ENCODE results near the gene FAM217B. TPM values are rescaled to one million over a fixed set of nuclear protein-coding genes. Genes with fewer than 3 reads are reported as not detected.

FAM217B gene
- total RNA-seq, 1 experiment from 2014 or later = 8.1 TPM

GRCh38 chr20:59939879-59940128, 385 bp upstream of the FAM217B start:
- intact Hi-C loops (cut with micrococcal nuclease) = no loop called here
- BruUV-seq (replicated peaks) = no TSS peak
- no peaks in the 10 kb centered on the region for H3K27me3 ChIP-seq (ENCODE audit: insufficient read depth, low read length)
- ChIA-PET CTCF (interaction anchor here (0.7 to 2.3 kb wide), 6 partner anchors 12 to 110 kb away, joined by 3 to 9 read pairs (median 5); partner anchors contain the start of gene CDH26), RAD21 (ENCODE audit: low non-redundant PET in 1 of 2, low total read pairs in 2 of 2, uncharacterized antibody in 2 of 2, unreplicated experiment in 2 of 2) (no interaction called here), POLR2A (interaction anchor here (1.0 to 1.2 kb wide), 3 partner anchors 8 to 29 kb away, joined by 3 to 9 read pairs (median 4); no protein-coding TSS in a partner anchor)
- H4K20me1 ChIP-seq (ENCODE audit: insufficient read depth) = no peaks in the 10 kb centered on the region
- H3K9me3 ChIP-seq (ENCODE audit: control insufficient read depth in 1 of 2, insufficient read depth in 1 of 2, low read depth in 1 of 2, low read length in 2 of 2) = no peaks in the 10 kb centered on the region
- peaks cover 6 to 11% of the 10 kb centered on the region in 2 experiments for H3K36me3 ChIP-seq (ENCODE audit: control insufficient read depth in 1 of 2, insufficient read depth in 2 of 2, low read length in 2 of 2)
- peak overlapping the region; percentile 91 for H3K4me2 ChIP-seq (ENCODE audit: low read length)
- peak overlapping the region; percentile 82 for H3K9ac ChIP-seq (ENCODE audit: low read length)
- H3K4me1 ChIP-seq (ENCODE audit: control insufficient read depth in 1 of 2, insufficient read depth in 2 of 2, low read length in 2 of 2) = peaks cover 0 to 9% of the 10 kb centered on the region in 2 experiments; a peak in 2 of 4 replicates
- H3K79me2 ChIP-seq (ENCODE audit: insufficient read depth, low read length) = no peaks in the 10 kb centered on the region
- TF ChIP-seq ZFX (IDR thresholded peaks at IDR 0.05) (no peak; the same call in 1 of the 2 replicates), SRF (IDR thresholded peaks at IDR 0.05; ENCODE audit: low read depth) (no peak), POLR2A (IDR thresholded peaks at IDR 0.05; ENCODE audit: borderline replicate concordance, extremely low read depth, insufficient read depth, insufficient read length) (no peak), EGR1 (IDR thresholded peaks at IDR 0.05; ENCODE audit: low read depth) (no peak), SIN3A (IDR thresholded peaks at IDR 0.05; ENCODE audit: low read depth) (no peak), JUND (IDR thresholded peaks at IDR 0.05) (no peak), ELF1 (IDR thresholded peaks at IDR 0.05; ENCODE audit: borderline replicate concordance, low read depth) (no peak), FOSL1 (IDR thresholded peaks at IDR 0.05; ENCODE audit: low read depth) (no peak), EZH2 (IDR thresholded peaks at IDR 0.05) (no peak), ZNF274 (IDR thresholded peaks at IDR 0.05; ENCODE audit: low read depth, low read length) (no peak), ZBTB33 (IDR thresholded peaks at IDR 0.05; ENCODE audit: extremely low read depth, insufficient replicate concordance, low read length) (no peak), SP1 (IDR thresholded peaks at IDR 0.05; ENCODE audit: low read depth) (no peak)
- H3K9me2 ChIP-seq (ENCODE audit: insufficient read depth) = no peaks in the 10 kb centered on the region
- H2AFZ ChIP-seq (ENCODE audit: low read depth, low read length, poor library complexity, severe bottlenecking) = no peak overlapping the region
- ATAC-seq (peak; percentile 33), DNase-seq (ENCODE audit: low read depth, low spot score) (no peak)
- peak overlapping the region; percentile 77 to 82 for H3K4me3 ChIP-seq (replicated peaks in 1 of 2; ENCODE audit: low read depth in 1 of 2, low read length in 2 of 2)
- H3K27ac ChIP-seq (ENCODE audit: low read depth, low read length) = peak overlapping the region; percentile 97

All from HCT116 (cell line).